K562 (cell line): ENCODE results near the gene FRMD5. TPM values are rescaled to one million over a fixed set of nuclear protein-coding genes. Genes with fewer than 3 reads are reported as not detected.
A peak's percentile ranks its signal among the peaks of the same experiment; 100 is the strongest.

Experiments
- CBX8 ChIP-seq: fragments of 200-600 bp; sonication (generic); IDR thresholded peaks from 2 replicates; pipeline ENCODE4 v1.6.1; 2012; ENCODE audit warnings: borderline replicate concordance, mixed run types, low read depth, mild to moderate bottlenecking, moderate library complexity, mixed read lengths, low read length, control low read depth, inconsistent platforms; ENCODE audit not compliant: poor library complexity, severe bottlenecking; ENCODE audit errors: extremely low read depth
- CTBP1 ChIP-seq: fragments of 450-650 bp; IDR thresholded peaks from 2 replicates; pipeline ENCODE4 v1.6.1; 2016; ENCODE audit warnings: borderline replicate concordance
- ESRRB ChIP-seq: fragments of 250-450 bp; sonication (Bioruptor Pico); IDR thresholded peaks from 2 replicates; pipeline ENCODE4 v1.5.0; 2020; ENCODE audit warnings: mild to moderate bottlenecking, moderate library complexity, borderline replicate concordance
- GATA2 ChIP-seq: sonication (generic); formaldehyde crosslinking; IDR thresholded peaks from 2 replicates; pipeline ENCODE4 v1.4.0; 2020; ENCODE audit warnings: mild to moderate bottlenecking, missing genetic modification reagents
- HDGF ChIP-seq: fragments of 450-650 bp; IDR thresholded peaks from 2 replicates; pipeline ENCODE4 v1.6.1; 2016
- HMGN3 ChIP-seq: IDR thresholded peaks from 2 replicates; pipeline ENCODE4 v1.6.1; 2011; ENCODE audit warnings: borderline replicate concordance, low read depth, mild to moderate bottlenecking, mixed read lengths, low read length; ENCODE audit not compliant: insufficient read length; ENCODE audit errors: extremely low read depth
- KHSRP ChIP-seq: fragments of 450-650 bp; IDR thresholded peaks from 2 replicates; pipeline ENCODE4 v1.6.1; 2017
- MBD2 ChIP-seq: sonication (generic); IDR thresholded peaks from 2 replicates; pipeline ENCODE4 v1.6.1; 2016; ENCODE audit warnings: low read depth, borderline replicate concordance
- MEF2A ChIP-seq: IDR thresholded peaks from 2 replicates; pipeline ENCODE4 v1.6.1; 2011; ENCODE audit warnings: low read depth, mild to moderate bottlenecking, low read length, moderate library complexity; ENCODE audit not compliant: control insufficient read depth
- NBN ChIP-seq: fragments of 450-650 bp; IDR thresholded peaks from 2 replicates; pipeline ENCODE4 v1.6.1; 2016; ENCODE audit warnings: low read depth, mild to moderate bottlenecking
- RBM22 ChIP-seq: fragments of 200-400 bp; formaldehyde crosslinking; IDR thresholded peaks from 2 replicates; pipeline ENCODE4 v1.6.1; 2018; ENCODE audit warnings: low read length, low read depth; ENCODE audit not compliant: poor library complexity, severe bottlenecking
- SIX5 ChIP-seq, 2 experiments: IDR thresholded peaks; 2 replicates each; pipeline ENCODE4 v1.6.1; 2011; ENCODE audit warnings: low read length in 2 of 2, borderline replicate concordance in 1 of 2, low read depth in 1 of 2, mild to moderate bottlenecking in 1 of 2, moderate library complexity in 1 of 2; ENCODE audit not compliant: insufficient read depth in 1 of 2
- SNRNP70 ChIP-seq: fragments of 200-400 bp; formaldehyde crosslinking; optimal IDR thresholded peaks from 2 replicates; pipeline ENCODE3; 2017; ENCODE audit warnings: low read depth, low read length
- SP1 ChIP-seq: sonication (generic); formaldehyde crosslinking; IDR thresholded peaks from 2 replicates; pipeline ENCODE4 v1.8.1; 2022; ENCODE audit warnings: mild to moderate bottlenecking, missing genetic modification reagents
- STAG1 ChIP-seq: sonication (generic); formaldehyde crosslinking; IDR thresholded peaks from 2 replicates; pipeline ENCODE4 v1.5.0; 2020; ENCODE audit warnings: missing genetic modification reagents, borderline replicate concordance
- U2AF2 ChIP-seq: fragments of 200-400 bp; formaldehyde crosslinking; optimal IDR thresholded peaks from 2 replicates; pipeline ENCODE3; 2017; ENCODE audit warnings: low read depth, mild to moderate bottlenecking, low read length
- ZNF140 ChIP-seq: fragments of 250-450 bp; sonication (Bioruptor Pico); IDR thresholded peaks from 2 replicates; pipeline ENCODE4 v1.8.0; 2021; ENCODE audit warnings: moderate library complexity, mild to moderate bottlenecking, inconsistent platforms
- ZNF584 ChIP-seq: fragments of 200-800 bp; sonication (Bioruptor generic); IDR thresholded peaks from 2 replicates; pipeline ENCODE4 v1.6.1; 2016; ENCODE audit warnings: low read depth, mild to moderate bottlenecking, missing genetic modification characterization, missing compliant biosample characterization
- ZNF696 ChIP-seq: fragments of 250-450 bp; sonication (Bioruptor Pico); conservative IDR thresholded peaks from 2 replicates; pipeline ENCODE4 v1.4.0; 2020; ENCODE audit warnings: mild to moderate bottlenecking, moderate library complexity
- polyA plus RNA-seq, 8 experiments: library from polyadenylated mRNA; depleted of rRNA in 4 of 8; stranded (reverse) in 5 of 8; unstranded in 3 of 8; fragments of >200 nt; fragmentation: Nextera tagmentation in 2 of 8; fragmentation: Illumina TruSeq in 1 of 8; extraction: Ambion mirVana in 2 of 8; extraction: Trizol in 1 of 8; gene quantifications; 2 replicates each; pipeline versions ENCODE4 v1.2.1 to v1.2.3, GENCODE V29; 2011 to 2014; ENCODE audit warnings: inconsistent platforms in 1 of 8, missing spikeins in 1 of 8
- total RNA-seq, 7 experiments: library from RNA; depleted of rRNA in 6 of 7; stranded (reverse); fragments of >200 nt in 6 of 7; fragmentation: Illumina TruSeq in 2 of 7; extraction: Trizol in 2 of 7; gene quantifications; 2 replicates each; pipeline versions ENCODE4 v1.2.1 to v1.2.3, GENCODE V29; 2011 to 2021; ENCODE audit warnings: low replicate concordance in 1 of 7
- TF ChIP-seq, protein P1 (sequence below), 2 experiments: IDR thresholded peaks; 2 replicates each; pipeline ENCODE4 v1.6.1; 2012; ENCODE audit warnings: improper control_type of control experiment in 2 of 2, low read depth in 2 of 2, low read length in 2 of 2, borderline replicate concordance in 1 of 2
- TF ChIP-seq, protein P2 (sequence below): sonication (generic); formaldehyde crosslinking; IDR thresholded peaks from 2 replicates; pipeline ENCODE4 v1.4.0; 2020; ENCODE audit warnings: mild to moderate bottlenecking, missing genetic modification reagents

The FRMD5 gene
- total and polyA plus RNA-seq, 9 of the 15 experiments (the other 6 are each of a cell fraction or from before 2014, with no cell fraction given), result 0.13 to 0.38 TPM; not detected in 7

DNA sequence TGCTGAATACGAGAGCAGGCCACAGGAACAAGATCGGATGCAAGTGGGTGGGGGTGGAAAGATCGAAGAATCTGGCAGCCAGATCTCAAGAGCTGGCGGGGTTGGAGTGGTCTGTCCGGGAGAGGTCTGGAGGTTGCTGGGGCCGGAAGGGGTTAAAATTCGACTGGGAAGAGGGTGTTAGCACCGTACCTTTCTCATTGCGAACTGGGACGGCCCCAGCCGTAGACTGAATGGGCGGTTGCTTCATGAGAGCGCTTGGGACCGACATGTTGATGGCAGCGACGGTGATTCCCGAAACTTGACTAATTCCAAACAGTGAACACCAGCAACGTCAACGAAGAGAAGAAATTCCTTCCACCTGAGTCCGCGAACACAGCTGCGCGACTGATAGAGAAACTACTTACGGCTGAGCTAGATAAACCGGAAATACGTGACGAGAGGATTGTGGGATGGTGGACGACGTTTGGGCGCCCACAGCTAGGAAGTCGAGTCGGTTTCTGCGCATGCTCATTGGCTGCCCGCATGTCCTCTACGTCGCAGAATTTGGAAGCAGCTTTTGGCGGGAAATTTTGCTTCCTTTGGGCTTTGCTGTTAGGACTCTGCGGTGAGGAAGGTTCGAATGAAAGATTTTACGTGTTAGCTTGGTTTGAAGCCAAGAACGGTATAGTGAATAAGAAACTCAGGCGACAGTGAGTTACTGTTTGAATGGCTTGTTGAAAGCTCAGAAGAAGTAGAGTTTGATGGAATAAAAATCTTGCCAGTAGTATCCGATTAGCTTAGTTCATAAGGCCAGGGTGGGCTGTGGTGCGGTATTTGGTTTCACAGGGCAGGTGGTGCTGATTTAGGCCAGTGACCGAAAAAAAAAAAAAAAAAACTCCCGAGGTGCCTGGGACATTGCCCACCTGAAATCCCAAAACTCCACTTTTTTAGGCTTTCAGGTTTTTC, 370.5 kb downstream of the FRMD5 start, which contains the start of gene MFAP1 (continued):
- TF ChIP-seq U2AF2 (no peak), MEF2A (0 out of 2 replicates have a peak, but pooled peaks have one; percentile 6), GATA2 (CRISPR knock-in tag) (no peak), NBN (peak; percentile 88; the same call in 1 of the 2 replicates), SIX5 (IDR thresholded peaks at IDR 0.05; ENCODE audit: borderline replicate concordance in 1 of 2, insufficient read depth in 1 of 2, low read depth in 1 of 2, low read length in 2 of 2) (no peak), STAG1 (no peak), SNRNP70 (no peak), ZNF584 (CRISPR knock-in tag) (no peak), MBD2 (peak; percentile 73), CTBP1 (peak; percentile 62; the same call in 1 of the 2 replicates), ESRRB (CRISPR knock-in tag) (no peak), KHSRP (no peak), ZNF696 (no peak), RBM22 (no peak), ZNF140 (CRISPR knock-in tag) (no peak), HMGN3 (no peak), SP1 (CRISPR knock-in tag) (peak; percentile 86), HDGF (no peak), CBX8 (no peak)
- TF ChIP-seq, protein P1, sequence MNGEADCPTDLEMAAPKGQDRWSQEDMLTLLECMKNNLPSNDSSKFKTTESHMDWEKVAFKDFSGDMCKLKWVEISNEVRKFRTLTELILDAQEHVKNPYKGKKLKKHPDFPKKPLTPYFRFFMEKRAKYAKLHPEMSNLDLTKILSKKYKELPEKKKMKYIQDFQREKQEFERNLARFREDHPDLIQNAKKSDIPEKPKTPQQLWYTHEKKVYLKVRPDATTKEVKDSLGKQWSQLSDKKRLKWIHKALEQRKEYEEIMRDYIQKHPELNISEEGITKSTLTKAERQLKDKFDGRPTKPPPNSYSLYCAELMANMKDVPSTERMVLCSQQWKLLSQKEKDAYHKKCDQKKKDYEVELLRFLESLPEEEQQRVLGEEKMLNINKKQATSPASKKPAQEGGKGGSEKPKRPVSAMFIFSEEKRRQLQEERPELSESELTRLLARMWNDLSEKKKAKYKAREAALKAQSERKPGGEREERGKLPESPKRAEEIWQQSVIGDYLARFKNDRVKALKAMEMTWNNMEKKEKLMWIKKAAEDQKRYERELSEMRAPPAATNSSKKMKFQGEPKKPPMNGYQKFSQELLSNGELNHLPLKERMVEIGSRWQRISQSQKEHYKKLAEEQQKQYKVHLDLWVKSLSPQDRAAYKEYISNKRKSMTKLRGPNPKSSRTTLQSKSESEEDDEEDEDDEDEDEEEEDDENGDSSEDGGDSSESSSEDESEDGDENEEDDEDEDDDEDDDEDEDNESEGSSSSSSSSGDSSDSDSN (IDR thresholded peaks at IDR 0.05; ENCODE audit: borderline replicate concordance in 1 of 2, low read depth in 2 of 2, low read length in 2 of 2), result 0 out of 4 replicates have a peak, but pooled peaks of 1 of the 2 experiments have one; percentile 16
- TF ChIP-seq, protein P2, sequence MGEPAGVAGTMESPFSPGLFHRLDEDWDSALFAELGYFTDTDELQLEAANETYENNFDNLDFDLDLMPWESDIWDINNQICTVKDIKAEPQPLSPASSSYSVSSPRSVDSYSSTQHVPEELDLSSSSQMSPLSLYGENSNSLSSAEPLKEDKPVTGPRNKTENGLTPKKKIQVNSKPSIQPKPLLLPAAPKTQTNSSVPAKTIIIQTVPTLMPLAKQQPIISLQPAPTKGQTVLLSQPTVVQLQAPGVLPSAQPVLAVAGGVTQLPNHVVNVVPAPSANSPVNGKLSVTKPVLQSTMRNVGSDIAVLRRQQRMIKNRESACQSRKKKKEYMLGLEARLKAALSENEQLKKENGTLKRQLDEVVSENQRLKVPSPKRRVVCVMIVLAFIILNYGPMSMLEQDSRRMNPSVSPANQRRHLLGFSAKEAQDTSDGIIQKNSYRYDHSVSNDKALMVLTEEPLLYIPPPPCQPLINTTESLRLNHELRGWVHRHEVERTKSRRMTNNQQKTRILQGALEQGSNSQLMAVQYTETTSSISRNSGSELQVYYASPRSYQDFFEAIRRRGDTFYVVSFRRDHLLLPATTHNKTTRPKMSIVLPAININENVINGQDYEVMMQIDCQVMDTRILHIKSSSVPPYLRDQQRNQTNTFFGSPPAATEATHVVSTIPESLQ (CRISPR knock-in tag), result 0 out of 2 replicates have a peak, but pooled peaks have one; percentile 60
